ENCODE measurements around the gene ATP5MC2.

The ATP5MC2 gene

DNA sequence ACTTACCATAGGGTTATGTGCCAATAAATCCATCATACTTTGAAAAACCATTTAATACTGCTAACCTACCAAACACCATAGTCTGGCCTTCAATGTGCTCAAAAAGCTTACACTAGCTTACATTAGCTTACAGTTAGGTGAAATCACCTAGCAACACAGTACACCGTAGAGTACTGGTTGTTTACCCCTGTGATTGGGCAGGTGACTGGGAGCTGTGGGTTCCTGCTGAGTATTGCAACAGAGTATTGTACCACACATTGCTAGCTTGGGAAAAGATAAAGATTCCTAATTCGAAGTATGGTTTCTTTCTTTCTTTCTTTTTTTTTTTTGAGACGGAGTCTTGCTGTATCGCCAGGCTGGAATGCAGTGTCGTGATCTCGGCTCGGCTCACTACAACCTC lies 5.6 kb downstream of the ATP5MC2 start:
- H3K27me3 ChIP-seq (replicated peaks; ENCODE audit: control insufficient read depth, insufficient read depth, low read length): no peaks in the 10 kb centered on the region
- no peak overlapping the region for H3K4me3 ChIP-seq (replicated peaks; ENCODE audit: low read depth, low read length)
- TF ChIP-seq, protein P1, sequence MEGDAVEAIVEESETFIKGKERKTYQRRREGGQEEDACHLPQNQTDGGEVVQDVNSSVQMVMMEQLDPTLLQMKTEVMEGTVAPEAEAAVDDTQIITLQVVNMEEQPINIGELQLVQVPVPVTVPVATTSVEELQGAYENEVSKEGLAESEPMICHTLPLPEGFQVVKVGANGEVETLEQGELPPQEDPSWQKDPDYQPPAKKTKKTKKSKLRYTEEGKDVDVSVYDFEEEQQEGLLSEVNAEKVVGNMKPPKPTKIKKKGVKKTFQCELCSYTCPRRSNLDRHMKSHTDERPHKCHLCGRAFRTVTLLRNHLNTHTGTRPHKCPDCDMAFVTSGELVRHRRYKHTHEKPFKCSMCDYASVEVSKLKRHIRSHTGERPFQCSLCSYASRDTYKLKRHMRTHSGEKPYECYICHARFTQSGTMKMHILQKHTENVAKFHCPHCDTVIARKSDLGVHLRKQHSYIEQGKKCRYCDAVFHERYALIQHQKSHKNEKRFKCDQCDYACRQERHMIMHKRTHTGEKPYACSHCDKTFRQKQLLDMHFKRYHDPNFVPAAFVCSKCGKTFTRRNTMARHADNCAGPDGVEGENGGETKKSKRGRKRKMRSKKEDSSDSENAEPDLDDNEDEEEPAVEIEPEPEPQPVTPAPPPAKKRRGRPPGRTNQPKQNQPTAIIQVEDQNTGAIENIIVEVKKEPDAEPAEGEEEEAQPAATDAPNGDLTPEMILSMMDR (IDR thresholded peaks at IDR 0.05; ENCODE audit: insufficient read depth, low read length, poor library complexity, severe bottlenecking): no peak
- DNase-seq (ENCODE audit: extremely low read depth, insufficient read length): no peak
- peaks cover 11% of the 10 kb centered on the region for H3K36me3 ChIP-seq (ENCODE audit: control insufficient read depth, insufficient read depth, low read length)

DNA sequence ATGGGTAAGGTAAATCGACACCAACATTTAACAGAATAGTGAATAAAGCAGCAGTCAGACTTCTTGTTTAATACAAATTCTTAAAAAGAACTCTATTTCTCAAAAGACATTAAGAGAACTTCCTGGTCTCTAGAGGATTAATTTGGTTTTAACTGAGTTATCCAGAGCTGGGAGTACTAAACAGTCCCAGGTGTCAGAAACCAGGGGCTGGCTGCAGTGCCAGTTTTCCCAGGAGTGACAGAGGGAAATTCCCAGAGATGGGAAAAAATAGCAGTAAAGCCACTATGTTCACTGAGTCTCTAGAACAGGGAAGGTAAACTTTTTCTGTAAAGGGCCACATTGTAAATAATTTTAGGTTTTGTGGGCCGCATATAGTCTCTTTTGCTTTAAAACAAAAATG lies 8.8 kb downstream of the ATP5MC2 start:
- H3K27me3 ChIP-seq (replicated peaks; ENCODE audit: control insufficient read depth, insufficient read depth, low read length): no peaks in the 10 kb centered on the region
- DNase-seq (ENCODE audit: extremely low read depth, insufficient read length): no peak
- H3K4me3 ChIP-seq (replicated peaks; ENCODE audit: low read depth, low read length): no peak overlapping the region
- peaks cover 13% of the 10 kb centered on the region for H3K36me3 ChIP-seq (ENCODE audit: control insufficient read depth, insufficient read depth, low read length)
- TF ChIP-seq, protein P1 (IDR thresholded peaks at IDR 0.05; ENCODE audit: insufficient read depth, low read length, poor library complexity, severe bottlenecking): no peak

DNA sequence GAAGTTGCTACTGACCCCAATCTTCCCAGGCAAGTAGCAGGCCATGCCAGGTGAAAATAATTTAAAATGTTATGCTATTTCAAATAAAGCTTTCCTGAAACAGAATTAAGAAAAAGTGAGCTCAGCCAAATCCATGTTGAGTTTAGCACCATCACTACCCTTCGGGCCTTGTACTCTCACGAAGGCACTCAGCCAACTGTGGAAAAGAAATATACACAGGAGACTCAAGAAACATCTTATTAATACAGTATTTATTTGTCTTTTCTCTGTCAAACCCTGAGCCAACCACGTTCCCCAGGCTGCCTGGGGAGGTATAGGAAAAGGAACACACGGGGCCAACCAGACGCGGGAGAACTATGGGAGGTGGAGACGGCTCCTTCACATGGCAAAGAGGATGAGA lies 10.9 kb downstream of the ATP5MC2 start:
- TF ChIP-seq, protein P1 (IDR thresholded peaks at IDR 0.05; ENCODE audit: insufficient read depth, low read length, poor library complexity, severe bottlenecking): no peak
- Histone ChIP-seq H3K27me3 (replicated peaks; ENCODE audit: control insufficient read depth, insufficient read depth, low read length) (no peaks in the 10 kb centered on the region), H3K4me3 (replicated peaks; ENCODE audit: low read depth, low read length) (no peak overlapping the region), H3K36me3 (ENCODE audit: control insufficient read depth, insufficient read depth, low read length) (peaks cover 13% of the 10 kb centered on the region)
- no peak for DNase-seq (ENCODE audit: extremely low read depth, insufficient read length)

DNA sequence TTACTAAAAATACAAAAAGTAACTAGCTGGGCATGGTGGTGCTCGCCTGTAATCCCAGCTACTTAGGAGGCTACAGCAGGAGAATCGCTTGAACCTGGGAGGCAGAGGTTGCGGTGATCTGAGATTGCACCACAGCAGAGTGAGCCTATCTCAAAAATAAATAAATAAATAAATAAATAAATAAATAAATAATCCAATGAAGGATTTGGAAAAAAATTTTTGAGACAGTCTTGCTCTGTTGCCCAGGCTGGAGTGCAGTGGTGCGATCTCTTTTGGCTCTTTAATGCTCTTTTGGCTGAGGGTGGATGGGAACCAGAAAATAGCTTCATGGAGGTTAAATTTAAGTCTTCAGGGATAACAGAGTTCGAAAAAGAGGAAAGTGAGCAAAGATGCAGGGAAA lies 11.7 kb downstream of the ATP5MC2 start:
- Histone ChIP-seq H3K27me3 (replicated peaks; ENCODE audit: control insufficient read depth, insufficient read depth, low read length) (no peaks in the 10 kb centered on the region), H3K4me3 (replicated peaks; ENCODE audit: low read depth, low read length) (no peak overlapping the region), H3K36me3 (ENCODE audit: control insufficient read depth, insufficient read depth, low read length) (peaks cover 8% of the 10 kb centered on the region)
- TF ChIP-seq, protein P1 (IDR thresholded peaks at IDR 0.05; ENCODE audit: insufficient read depth, low read length, poor library complexity, severe bottlenecking): no peak
- no peak for DNase-seq (ENCODE audit: extremely low read depth, insufficient read length)

DNA sequence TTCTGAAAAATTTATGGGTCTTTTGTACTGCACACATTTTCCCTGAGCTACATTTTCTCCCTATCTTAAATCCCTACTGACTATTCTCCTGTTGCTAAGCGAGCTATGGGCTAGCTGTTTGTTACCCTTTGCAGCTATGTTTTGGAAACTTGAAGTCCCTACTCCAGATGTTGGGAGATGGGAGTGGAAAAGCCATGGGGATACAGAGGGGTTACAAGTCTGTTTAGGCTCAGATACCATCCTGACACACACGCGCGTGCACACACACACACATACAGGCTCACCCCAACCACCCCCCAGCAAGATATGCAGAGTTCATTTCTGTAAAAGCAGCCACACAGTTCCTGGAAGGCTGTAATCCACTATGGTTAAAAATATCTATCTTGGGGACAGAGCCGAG lies 15.8 kb downstream of the ATP5MC2 start:
- Histone ChIP-seq H3K27me3 (replicated peaks; ENCODE audit: control insufficient read depth, insufficient read depth, low read length) (no peaks in the 10 kb centered on the region), H3K36me3 (ENCODE audit: control insufficient read depth, insufficient read depth, low read length) (peaks cover 4% of the 10 kb centered on the region), H3K4me3 (replicated peaks; ENCODE audit: low read depth, low read length) (no peak overlapping the region)
- DNase-seq (ENCODE audit: extremely low read depth, insufficient read length): no peak
- TF ChIP-seq, protein P1 (IDR thresholded peaks at IDR 0.05; ENCODE audit: insufficient read depth, low read length, poor library complexity, severe bottlenecking): no peak

DNA sequence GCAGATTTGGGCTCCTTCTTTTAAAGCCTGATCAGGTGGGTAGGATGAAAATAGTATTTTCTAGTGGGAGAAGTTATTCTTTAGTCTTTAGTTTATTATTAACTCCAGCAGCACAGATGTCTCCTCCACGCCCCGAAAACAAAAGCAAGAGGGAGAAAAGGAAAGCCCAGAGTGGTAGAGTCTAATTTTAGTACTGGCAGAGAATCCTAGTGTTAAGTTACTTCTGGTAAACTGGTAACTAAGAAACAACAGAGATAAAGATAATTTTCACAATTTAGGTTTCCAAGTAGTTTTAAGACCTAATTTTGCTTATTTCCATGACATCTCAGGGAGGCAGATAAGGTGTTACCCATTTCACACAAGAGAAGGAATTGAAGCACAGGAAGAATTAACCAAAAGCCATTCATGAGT lies 16.3 kb downstream of the ATP5MC2 start:
- Histone ChIP-seq H3K4me3 (replicated peaks; ENCODE audit: low read depth, low read length) (no peak overlapping the region), H3K27me3 (replicated peaks; ENCODE audit: control insufficient read depth, insufficient read depth, low read length) (no peaks in the 10 kb centered on the region), H3K36me3 (ENCODE audit: control insufficient read depth, insufficient read depth, low read length) (peaks cover 3% of the 10 kb centered on the region)
- DNase-seq (ENCODE audit: extremely low read depth, insufficient read length): no peak
- TF ChIP-seq, protein P1 (IDR thresholded peaks at IDR 0.05; ENCODE audit: insufficient read depth, low read length, poor library complexity, severe bottlenecking): no peak

Measured in GM06990 (cell line).